Dermis microvascular lymphatic vessel endothelial cell (primary cell): Measurements from ENCODE around the gene THAP4. TPM values are rescaled to one million over a fixed set of nuclear protein-coding genes. Genes with fewer than 3 reads are reported as not detected.
A peak's percentile ranks its signal among the peaks of the same experiment; 100 is the strongest.
"Not testable (repeated sequence)": the region's sequence is repeated elsewhere in the genome, so short reads cannot be mapped to it uniquely, and the experiment has no call there.

ENCODE experiments used
- DNase-seq, 2 donors: peaks; one replicate each; pipeline versions ENCODE4 v3.0.0 to v3.0.0-alpha.2; 2010; ENCODE audit warnings: low read depth in 2 of 2
- total RNA-seq: library from RNA; depleted of rRNA; stranded (reverse); fragments of >200 nt; gene quantifications from 2 replicates; pipeline ENCODE4 v1.2.1, GENCODE V29; 2014

THAP4 gene
- total RNA-seq, 1 donor from 2014 or later, result 36.5 TPM

- peak in 1 of 2 donors; percentile 81 for DNase-seq
Observed at GRCh38 chr2:241666627-241667400, 29.9 kb upstream of the THAP4 start.

- no peak for DNase-seq
Observed at GRCh38 chr2:241665731-241666440, 28.9 kb upstream of the THAP4 start.

- DNase-seq, result not testable (repeated sequence)
Observed at GRCh38 chr2:241662731-241663130, 25.8 kb upstream of the THAP4 start.

GRCh38 chr2:241660593-241661213, 23.7 kb upstream of the THAP4 start:
- no peak for DNase-seq

- peak; percentile 52 to 77 for DNase-seq
Observed at GRCh38 chr2:241659150-241659739, 22.3 kb upstream of the THAP4 start.

- DNase-seq, result no peak
Observed at GRCh38 chr2:241658296-241658695, 21.3 kb upstream of the THAP4 start.

GRCh38 chr2:241657786-241658254, 20.9 kb upstream of the THAP4 start:
- DNase-seq, result no peak

- no peak for DNase-seq
Observed at GRCh38 chr2:241656190-241656741, 19.3 kb upstream of the THAP4 start.

- DNase-seq, result no peak
Observed at GRCh38 chr2:241655516-241656189, 18.7 kb upstream of the THAP4 start.

- no peak for DNase-seq
Observed at GRCh38 chr2:241654551-241654950, 17.6 kb upstream of the THAP4 start.

- no peak for DNase-seq
Observed at GRCh38 chr2:241653210-241653750, 16.3 kb upstream of the THAP4 start.

GRCh38 chr2:241652722-241653121, 15.8 kb upstream of the THAP4 start:
- no peak for DNase-seq

- DNase-seq, result no peak
Observed at GRCh38 chr2:241652142-241652541, 15.2 kb upstream of the THAP4 start.

GRCh38 chr2:241649927-241650326, 13.0 kb upstream of the THAP4 start:
- no peak for DNase-seq

- DNase-seq, result no peak
Observed at GRCh38 chr2:241649404-241649803, 12.4 kb upstream of the THAP4 start.

- DNase-seq, result no peak
Observed at GRCh38 chr2:241648453-241648852, 11.5 kb upstream of the THAP4 start.

GRCh38 chr2:241645915-241646645, 9.1 kb upstream of the THAP4 start:
- no peak for DNase-seq

GRCh38 chr2:241645056-241645914, 8.3 kb upstream of the THAP4 start:
- no peak for DNase-seq

- no peak for DNase-seq
Observed at GRCh38 chr2:241641631-241642030, 4.7 kb upstream of the THAP4 start.
